PC-3 (cell line): ENCODE data around the gene CARD11.

Source experiments
- EZH2 ChIP-seq: fragments of 300-600 bp; sonication (generic); IDR thresholded peaks from one replicate; pipeline ENCODE4 v1.6.1; 2017; ENCODE audit warnings: antibody characterized with exemption, mild to moderate bottlenecking, low read length; ENCODE audit not compliant: unreplicated experiment
- EZH2phosphoT487 ChIP-seq: fragments of 300-600 bp; sonication (generic); IDR thresholded peaks from 2 replicates; pipeline ENCODE4 v1.6.1; 2018; ENCODE audit warnings: mild to moderate bottlenecking, antibody characterized with exemption, low read length, borderline replicate concordance

GRCh38 chr7:3092468-3092867 is 48.8 kb upstream of the CARD11 start:
- TF ChIP-seq EZH2phosphoT487 (no peak), EZH2 (no peak)
